ENCODE results near the gene DPP7.

Gene DPP7

GRCh38 chr9:137088121-137088520 is 26.4 kb downstream of the DPP7 start:
- no peak for DNase-seq (ENCODE audit: low read depth in 3 of 3)

GRCh38 chr9:137087409-137087925 is 27.1 kb downstream of the DPP7 start:
- no peak for DNase-seq (ENCODE audit: low read depth in 3 of 3)

GRCh38 chr9:137086531-137087408 is 27.8 kb downstream of the DPP7 start, which contains the start of gene MAN1B1:
Gene MAN1B1, plus strand, starts transcription at chr9:137086985. Its CDS starts 15 bp downstream, at chr9:137087000.
- peak; percentile 99 for DNase-seq (ENCODE audit: low read depth in 3 of 3)

- DNase-seq (ENCODE audit: low read depth in 3 of 3), result no peak
These were observed 28.5 kb downstream of the DPP7 start for GRCh38 chr9:137085920-137086530.

- DNase-seq (ENCODE audit: low read depth in 3 of 3), result no peak
These were observed 30.0 kb downstream of the DPP7 start for GRCh38 chr9:137084526-137084925.

GRCh38 chr9:137083394-137084004 is 31.0 kb downstream of the DPP7 start:
- no peak for DNase-seq (ENCODE audit: low read depth in 3 of 3)

GRCh38 chr9:137082925-137083290 is 31.6 kb downstream of the DPP7 start:
- DNase-seq (ENCODE audit: low read depth in 3 of 3), result no peak

GRCh38 chr9:137082222-137082924 is 32.2 kb downstream of the DPP7 start:
- no peak for DNase-seq (ENCODE audit: low read depth in 3 of 3)

- no peak for DNase-seq (ENCODE audit: low read depth in 3 of 3)
These were observed 34.0 kb downstream of the DPP7 start for GRCh38 chr9:137080260-137081122.

- DNase-seq (ENCODE audit: low read depth in 3 of 3), result no peak
These were observed 35.1 kb downstream of the DPP7 start for GRCh38 chr9:137079401-137079787.

GRCh38 chr9:137078701-137079400 is 35.7 kb downstream of the DPP7 start:
- DNase-seq (ENCODE audit: low read depth in 3 of 3), result no peak

GRCh38 chr9:137077758-137078693 is 36.5 kb downstream of the DPP7 start:
- DNase-seq (ENCODE audit: low read depth in 3 of 3), result no peak

- no peak for DNase-seq (ENCODE audit: low read depth in 3 of 3)
These were observed 37.4 kb downstream of the DPP7 start, which contains the start of gene UAP1L1 for GRCh38 chr9:137077010-137077747. Gene UAP1L1, plus strand, starts transcription at chr9:137077517. Its CDS starts 16 bp downstream, at chr9:137077533.

- no peak for DNase-seq (ENCODE audit: low read depth in 3 of 3)
These were observed 37.9 kb downstream of the DPP7 start for GRCh38 chr9:137076636-137077009.

GRCh38 chr9:137075275-137075775 is 39.2 kb downstream of the DPP7 start:
- no peak for DNase-seq (ENCODE audit: low read depth in 3 of 3)

GRCh38 chr9:137074657-137075274 is 39.8 kb downstream of the DPP7 start:
- no peak for DNase-seq (ENCODE audit: low read depth in 3 of 3)

- no peak for DNase-seq (ENCODE audit: low read depth in 3 of 3)
These were observed 40.5 kb downstream of the DPP7 start for GRCh38 chr9:137073992-137074399.

GRCh38 chr9:137071282-137071681 is 43.3 kb downstream of the DPP7 start:
- no peak for DNase-seq (ENCODE audit: low read depth in 3 of 3)

All from stimulated activated CD4-positive, alpha-beta T cell treated with anti-CD3 and anti-CD28 coated beads, TNF-alpha, amount 100 ng/mL, for 4 hours (primary cell).